Peyer's patch (tissue), 4 donors: ENCODE data around the gene SYNC.

Experiments
- POLR2A ChIP-seq, 2 donors: fragments of 450-650 bp; IDR thresholded peaks; one replicate each; pipeline ENCODE4 v1.5.1; 2017; ENCODE audit warnings: antibody characterized with exemption in 2 of 2, mild to moderate bottlenecking in 2 of 2, moderate library complexity in 2 of 2
- TF ChIP-seq, protein P1 (sequence below), 6 experiments: fragments of 450-650 bp in 4 of 6; fragments of 200-600 bp in 2 of 6; sonication (generic) in 1 of 6; IDR thresholded peaks; one replicate each; pipeline ENCODE4 v1.5.1; 2017 to 2019; ENCODE audit warnings: antibody characterized with exemption in 6 of 6, mild to moderate bottlenecking in 3 of 6, moderate library complexity in 1 of 6

DNA sequence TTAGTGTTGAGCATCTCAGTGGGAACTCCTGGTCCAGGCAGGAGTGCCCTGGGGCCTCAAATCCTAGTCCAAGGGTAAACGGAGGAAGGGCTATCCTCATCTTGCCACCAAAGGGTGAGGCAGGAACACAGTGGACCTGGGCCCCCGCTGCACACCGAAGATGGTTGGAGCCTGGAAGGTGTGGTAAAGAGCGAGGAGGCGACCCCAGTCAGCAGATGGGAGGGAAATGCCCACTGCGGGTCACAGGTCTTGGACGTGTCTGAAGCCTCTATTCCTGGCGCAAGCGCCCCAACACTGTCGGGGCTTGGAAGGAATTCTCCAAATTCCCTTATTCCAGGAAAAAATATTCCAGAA lies 38.5 kb upstream of the SYNC start:
- no peak for TF ChIP-seq POLR2A (IDR thresholded peaks at IDR 0.05)
- TF ChIP-seq, protein P1, sequence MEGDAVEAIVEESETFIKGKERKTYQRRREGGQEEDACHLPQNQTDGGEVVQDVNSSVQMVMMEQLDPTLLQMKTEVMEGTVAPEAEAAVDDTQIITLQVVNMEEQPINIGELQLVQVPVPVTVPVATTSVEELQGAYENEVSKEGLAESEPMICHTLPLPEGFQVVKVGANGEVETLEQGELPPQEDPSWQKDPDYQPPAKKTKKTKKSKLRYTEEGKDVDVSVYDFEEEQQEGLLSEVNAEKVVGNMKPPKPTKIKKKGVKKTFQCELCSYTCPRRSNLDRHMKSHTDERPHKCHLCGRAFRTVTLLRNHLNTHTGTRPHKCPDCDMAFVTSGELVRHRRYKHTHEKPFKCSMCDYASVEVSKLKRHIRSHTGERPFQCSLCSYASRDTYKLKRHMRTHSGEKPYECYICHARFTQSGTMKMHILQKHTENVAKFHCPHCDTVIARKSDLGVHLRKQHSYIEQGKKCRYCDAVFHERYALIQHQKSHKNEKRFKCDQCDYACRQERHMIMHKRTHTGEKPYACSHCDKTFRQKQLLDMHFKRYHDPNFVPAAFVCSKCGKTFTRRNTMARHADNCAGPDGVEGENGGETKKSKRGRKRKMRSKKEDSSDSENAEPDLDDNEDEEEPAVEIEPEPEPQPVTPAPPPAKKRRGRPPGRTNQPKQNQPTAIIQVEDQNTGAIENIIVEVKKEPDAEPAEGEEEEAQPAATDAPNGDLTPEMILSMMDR (IDR thresholded peaks at IDR 0.05) = no peak
